ENCODE measurements around the gene MACF1. TPM values are rescaled to one million over a fixed set of nuclear protein-coding genes. Genes with fewer than 3 reads are reported as not detected.
A peak's percentile ranks its signal among the peaks of the same experiment; 100 is the strongest.

Gene MACF1
- total and polyA plus RNA-seq, 2 experiments from 2014 or later, result 80.4 to 261 TPM

GRCh38 chr1:39236971-39237370 is 32.5 kb downstream of the MACF1 start:
- Histone ChIP-seq H3K9me3 (ENCODE audit: low read depth) (no peaks in the 10 kb centered on the region), H3K36me3 (peaks cover 20% of the 10 kb centered on the region), H3K27me3 (no peaks in the 10 kb centered on the region), H3K4me3 (no peak overlapping the region), H3K4me1 (ENCODE audit: low read depth) (peaks cover 23% of the 10 kb centered on the region), H3K27ac (peak overlapping the region; percentile 75)
- DNase-seq (ENCODE audit: low read depth in 1 of 2, low spot score in 1 of 2), result no peak
- TF ChIP-seq CTCF (IDR thresholded peaks at IDR 0.05; ENCODE audit: low read depth, low read length), result no peak

GRCh38 chr1:39238476-39238875 is 34.0 kb downstream of the MACF1 start:
- Histone ChIP-seq H3K4me1 (ENCODE audit: low read depth) (peaks cover 19% of the 10 kb centered on the region), H3K4me3 (no peak overlapping the region), H3K36me3 (peaks cover 11% of the 10 kb centered on the region), H3K27me3 (no peaks in the 10 kb centered on the region), H3K27ac (peak overlapping the region; percentile 75), H3K9me3 (ENCODE audit: low read depth) (no peaks in the 10 kb centered on the region)
- TF ChIP-seq CTCF (IDR thresholded peaks at IDR 0.05; ENCODE audit: low read depth, low read length), result no peak
- DNase-seq (ENCODE audit: low read depth in 1 of 2, low spot score in 1 of 2), result peak; percentile 59 to 96

GRCh38 chr1:39239968-39240367 is 35.5 kb downstream of the MACF1 start:
- Histone ChIP-seq H3K4me1 (ENCODE audit: low read depth) (peaks cover 19% of the 10 kb centered on the region), H3K36me3 (peaks cover 11% of the 10 kb centered on the region), H3K27me3 (no peaks in the 10 kb centered on the region), H3K27ac (peak overlapping the region; percentile 8), H3K4me3 (no peak overlapping the region), H3K9me3 (ENCODE audit: low read depth) (no peaks in the 10 kb centered on the region)
- TF ChIP-seq CTCF (IDR thresholded peaks at IDR 0.05; ENCODE audit: low read depth, low read length), result no peak
- no peak for DNase-seq (ENCODE audit: low read depth in 1 of 2, low spot score in 1 of 2)

- peak overlapping the region; percentile 50 for H3K27ac ChIP-seq
- DNase-seq (ENCODE audit: low read depth in 1 of 2, low spot score in 1 of 2), result no peak
- no peaks in the 10 kb centered on the region for H3K27me3 ChIP-seq
- H3K9me3 ChIP-seq (ENCODE audit: low read depth), result no peaks in the 10 kb centered on the region
- no peak overlapping the region for H3K4me3 ChIP-seq
- peaks cover 5% of the 10 kb centered on the region for H3K4me1 ChIP-seq (ENCODE audit: low read depth)
- no peaks in the 10 kb centered on the region for H3K36me3 ChIP-seq
- no peak for TF ChIP-seq CTCF (IDR thresholded peaks at IDR 0.05; ENCODE audit: low read depth, low read length)
These were observed 38.8 kb downstream of the MACF1 start for GRCh38 chr1:39243302-39243701.

- TF ChIP-seq CTCF (IDR thresholded peaks at IDR 0.05; ENCODE audit: low read depth, low read length), result no peak
- peak in 1 of 2 donors; percentile 69 for DNase-seq (ENCODE audit: low read depth in 1 of 2, low spot score in 1 of 2)
- no peaks in the 10 kb centered on the region for H3K27me3 ChIP-seq
- H3K4me1 ChIP-seq (ENCODE audit: low read depth), result peaks cover 3% of the 10 kb centered on the region
- no peak overlapping the region for H3K4me3 ChIP-seq
- H3K9me3 ChIP-seq (ENCODE audit: low read depth), result no peaks in the 10 kb centered on the region
- H3K36me3 ChIP-seq, result peaks cover 13% of the 10 kb centered on the region
- H3K27ac ChIP-seq, result no peak overlapping the region
These were observed 46.2 kb downstream of the MACF1 start for GRCh38 chr1:39250460-39251240.

All from cardiac muscle cell (in vitro differentiated cells and primary cell).